ENCODE results near the gene PTH1R. TPM values are rescaled to one million over a fixed set of nuclear protein-coding genes. Genes with fewer than 3 reads are reported as not detected.

Gene PTH1R
- polyA plus RNA-seq, 4 donors = 0.67 to 45.8 (median 3.5) TPM

DNA sequence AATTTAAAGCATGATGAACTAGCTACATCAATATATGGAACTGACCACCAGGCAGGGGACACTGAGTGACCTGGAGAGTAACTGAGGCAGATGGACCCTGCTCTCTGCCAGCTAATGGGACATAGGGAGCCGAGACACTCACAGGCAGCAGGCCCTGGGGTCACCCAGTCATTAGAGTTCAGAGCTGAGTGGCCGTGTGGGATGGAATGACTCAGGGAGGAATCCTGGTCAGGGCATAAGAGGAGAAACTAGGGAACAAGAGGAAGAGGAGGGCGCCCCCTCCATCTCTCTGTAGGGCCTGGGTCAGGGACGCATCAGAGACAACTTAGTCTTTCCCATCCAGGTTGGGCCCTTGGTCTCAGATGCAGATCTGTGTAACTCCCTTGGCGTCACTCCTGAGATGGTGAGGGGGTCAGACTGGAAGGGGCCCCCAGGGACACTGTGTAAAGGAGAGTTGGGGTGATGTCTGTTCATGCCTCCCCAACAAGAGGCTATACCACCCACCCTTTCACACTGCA lies 59.3 kb downstream of the PTH1R start:
- peaks cover 34 to 97% (median 39%) of the 10 kb centered on the region in 3 donors for H3K4me1 ChIP-seq (ENCODE audit: control insufficient read depth in 3 of 3, insufficient read depth in 2 of 3, low read depth in 1 of 3, low read length in 2 of 3)
- no peak for FAIRE-seq

GRCh38 chr3:46938118-46938517 lies 60.6 kb downstream of the PTH1R start:
- peak in 1 of 2 donors; percentile 68 for DNase-seq
- WGBS, 3 donors = 77 to 86% (median 84%) methylated on average over 2 of the region's 2 CpGs
- Histone ChIP-seq H3K27me3 (ENCODE audit: control insufficient read depth in 3 of 3, insufficient read depth in 3 of 3, low read length in 3 of 3) (no peaks in the 10 kb centered on the region), H3K4me1 (ENCODE audit: control insufficient read depth in 3 of 3, insufficient read depth in 2 of 3, low read depth in 1 of 3, low read length in 2 of 3) (peaks cover 34 to 97% (median 35%) of the 10 kb centered on the region in 3 donors), H3K27ac (ENCODE audit: low read depth in 1 of 3, low read length in 2 of 3) (peak overlapping the region in 1 of 3 donors; percentile 63), H3K4me3 (ENCODE audit: low read depth in 1 of 3, low read length in 3 of 3) (no peak overlapping the region), H3K9me3 (ENCODE audit: control insufficient read depth in 2 of 2, insufficient read depth in 1 of 2, low read depth in 1 of 2, low read length in 1 of 2) (no peaks in the 10 kb centered on the region), H3K36me3 (ENCODE audit: control insufficient read depth in 3 of 3, insufficient read depth in 2 of 3, low read depth in 1 of 3, low read length in 3 of 3) (peaks cover 0 to 84% (median 4%) of the 10 kb centered on the region in 3 donors)
- no peak for FAIRE-seq

More for the DNA sequence above, 59.3 kb downstream of the PTH1R start:
- WGBS, 3 donors = 86 to 95% (median 93%) methylated on average over 5 of the region's 5 CpGs
- Histone ChIP-seq H3K36me3 (ENCODE audit: control insufficient read depth in 3 of 3, insufficient read depth in 2 of 3, low read depth in 1 of 3, low read length in 3 of 3) (peaks cover 0 to 83% (median 4%) of the 10 kb centered on the region in 3 donors), H3K9me3 (ENCODE audit: control insufficient read depth in 2 of 2, insufficient read depth in 1 of 2, low read depth in 1 of 2, low read length in 1 of 2) (no peaks in the 10 kb centered on the region), H3K4me3 (ENCODE audit: low read depth in 1 of 3, low read length in 3 of 3) (no peak overlapping the region), H3K27ac (ENCODE audit: low read depth in 1 of 3, low read length in 2 of 3) (peak overlapping the region in 1 of 3 donors; percentile 89), H3K27me3 (ENCODE audit: control insufficient read depth in 3 of 3, insufficient read depth in 3 of 3, low read length in 3 of 3) (no peaks in the 10 kb centered on the region)
- no peak for DNase-seq

- Histone ChIP-seq H3K9me3 (ENCODE audit: control insufficient read depth in 2 of 2, insufficient read depth in 1 of 2, low read depth in 1 of 2, low read length in 1 of 2) (no peaks in the 10 kb centered on the region), H3K36me3 (ENCODE audit: control insufficient read depth in 3 of 3, insufficient read depth in 2 of 3, low read depth in 1 of 3, low read length in 3 of 3) (peaks cover 0 to 74% (median 4%) of the 10 kb centered on the region in 3 donors), H3K27ac (ENCODE audit: low read depth in 1 of 3, low read length in 2 of 3) (peak overlapping the region in 2 of 3 donors; percentile 43 to 63), H3K4me3 (ENCODE audit: low read depth in 1 of 3, low read length in 3 of 3) (no peak overlapping the region), H3K27me3 (ENCODE audit: control insufficient read depth in 3 of 3, insufficient read depth in 3 of 3, low read length in 3 of 3) (no peaks in the 10 kb centered on the region), H3K4me1 (ENCODE audit: control insufficient read depth in 3 of 3, insufficient read depth in 2 of 3, low read depth in 1 of 3, low read length in 2 of 3) (peaks cover 26 to 97% (median 30%) of the 10 kb centered on the region in 3 donors)
- FAIRE-seq = no peak
- 74 to 75% (median 74%) methylated on average over 12 of the region's 12 CpGs for WGBS, 3 donors
- peak in 1 of 2 donors; percentile 39 for DNase-seq
These were observed 62.3 kb downstream of the PTH1R start for GRCh38 chr3:46939578-46940445.

DNA sequence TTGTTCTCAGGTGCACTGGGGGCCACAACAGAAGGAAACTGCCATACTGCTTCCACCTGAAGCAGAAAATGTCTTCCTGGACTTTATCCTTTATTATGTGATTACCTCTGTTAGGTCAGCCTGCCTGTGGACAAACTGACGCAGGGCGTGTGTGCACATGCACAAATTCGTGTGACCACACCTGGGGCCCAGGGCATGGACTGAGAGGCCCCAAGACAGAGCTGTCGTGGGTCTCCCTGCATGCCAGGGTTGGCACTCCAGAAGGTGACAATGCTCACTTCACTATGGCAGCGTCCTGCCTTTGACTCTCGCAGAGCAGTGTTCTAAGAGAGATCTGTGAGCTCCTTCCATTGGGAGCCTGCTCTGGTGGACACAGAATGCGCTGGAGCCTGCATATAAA lies 64.6 kb downstream of the PTH1R start:
- peaks cover 32 to 96% (median 41%) of the 10 kb centered on the region in 3 donors for H3K4me1 ChIP-seq (ENCODE audit: control insufficient read depth in 3 of 3, insufficient read depth in 2 of 3, low read depth in 1 of 3, low read length in 2 of 3)
- peaks cover 0 to 68% (median 2%) of the 10 kb centered on the region in 3 donors for H3K36me3 ChIP-seq (ENCODE audit: control insufficient read depth in 3 of 3, insufficient read depth in 2 of 3, low read depth in 1 of 3, low read length in 3 of 3)
- no peaks in the 10 kb centered on the region for H3K27me3 ChIP-seq (ENCODE audit: control insufficient read depth in 3 of 3, insufficient read depth in 3 of 3, low read length in 3 of 3)
- FAIRE-seq (no peak), DNase-seq (peak; percentile 80 to 82)
- WGBS, 3 donors = 52 to 75% (median 68%) methylated on average over 7 of the region's 7 CpGs
- no peak overlapping the region for H3K4me3 ChIP-seq (ENCODE audit: low read depth in 1 of 3, low read length in 3 of 3)
- H3K9me3 ChIP-seq (ENCODE audit: control insufficient read depth in 2 of 2, insufficient read depth in 1 of 2, low read depth in 1 of 2, low read length in 1 of 2) = no peaks in the 10 kb centered on the region
- peak overlapping the region; percentile 88 to 99 (median 96) for H3K27ac ChIP-seq (ENCODE audit: low read depth in 1 of 3, low read length in 2 of 3)

DNA sequence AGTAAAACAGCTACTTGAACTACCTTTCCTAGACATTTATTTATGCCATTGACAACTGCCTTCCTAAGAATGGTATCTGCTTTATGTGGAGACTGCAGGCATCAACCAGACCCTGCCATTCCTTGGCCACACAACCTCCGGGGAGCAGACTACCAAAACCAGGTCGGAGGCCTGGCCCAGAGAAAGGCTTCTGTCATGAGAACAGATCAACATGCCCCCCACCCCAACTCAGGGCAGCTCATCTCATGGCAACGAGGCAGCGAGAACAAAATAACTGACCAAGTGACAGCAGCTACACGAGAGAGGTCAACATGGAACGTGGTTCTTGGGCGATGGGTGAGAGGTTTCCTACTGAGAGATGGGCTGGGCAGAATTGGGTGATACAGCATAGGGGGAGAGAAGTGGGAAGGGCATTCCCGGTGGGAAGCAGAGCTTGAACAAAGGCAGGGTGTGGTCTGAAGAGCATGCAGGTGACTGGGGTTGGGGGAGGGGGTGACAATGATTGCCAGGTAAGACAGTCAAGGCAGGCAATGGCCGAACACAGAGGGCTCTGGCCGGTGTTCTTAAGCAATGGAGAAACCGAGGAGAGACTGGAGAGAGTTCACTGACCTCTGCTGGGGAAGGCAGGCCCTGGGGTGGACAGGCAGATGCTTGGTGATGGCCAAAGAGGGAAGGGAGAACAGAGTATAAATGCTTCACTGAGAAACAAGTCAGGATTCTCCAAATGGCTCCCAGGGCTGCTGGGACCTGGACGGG lies 65.1 kb downstream of the PTH1R start:
- no peak for FAIRE-seq
- Histone ChIP-seq H3K27me3 (ENCODE audit: control insufficient read depth in 3 of 3, insufficient read depth in 3 of 3, low read length in 3 of 3) (no peaks in the 10 kb centered on the region), H3K4me1 (ENCODE audit: control insufficient read depth in 3 of 3, insufficient read depth in 2 of 3, low read depth in 1 of 3, low read length in 2 of 3) (peaks cover 37 to 96% (median 47%) of the 10 kb centered on the region in 3 donors), H3K36me3 (ENCODE audit: control insufficient read depth in 3 of 3, insufficient read depth in 2 of 3, low read depth in 1 of 3, low read length in 3 of 3) (peaks cover 0 to 68% (median 2%) of the 10 kb centered on the region in 3 donors), H3K9me3 (ENCODE audit: control insufficient read depth in 2 of 2, insufficient read depth in 1 of 2, low read depth in 1 of 2, low read length in 1 of 2) (no peaks in the 10 kb centered on the region), H3K4me3 (ENCODE audit: low read depth in 1 of 3, low read length in 3 of 3) (peak overlapping the region in 1 of 3 donors; percentile 5), H3K27ac (ENCODE audit: low read depth in 1 of 3, low read length in 2 of 3) (peak overlapping the region; percentile 88 to 99 (median 96))
- 59 to 74% (median 70%) methylated on average over 12 of the region's 12 CpGs for WGBS, 3 donors
- DNase-seq = peak in 1 of 2 donors; percentile 59

GRCh38 chr3:46943237-46944187 lies 66.0 kb downstream of the PTH1R start:
- no peaks in the 10 kb centered on the region for H3K9me3 ChIP-seq (ENCODE audit: control insufficient read depth in 2 of 2, insufficient read depth in 1 of 2, low read depth in 1 of 2, low read length in 1 of 2)
- DNase-seq (peak; percentile 88), FAIRE-seq (no peak)
- WGBS, 3 donors = 13 to 55% (median 36%) methylated on average over 12 of the region's 12 CpGs
- H3K27me3 ChIP-seq (ENCODE audit: control insufficient read depth in 3 of 3, insufficient read depth in 3 of 3, low read length in 3 of 3) = no peaks in the 10 kb centered on the region
- peaks cover 44 to 96% (median 50%) of the 10 kb centered on the region in 3 donors for H3K4me1 ChIP-seq (ENCODE audit: control insufficient read depth in 3 of 3, insufficient read depth in 2 of 3, low read depth in 1 of 3, low read length in 2 of 3)
- peak overlapping the region; percentile 88 to 99 (median 96) for H3K27ac ChIP-seq (ENCODE audit: low read depth in 1 of 3, low read length in 2 of 3)
- peak overlapping the region in 1 of 3 donors; percentile 5 for H3K4me3 ChIP-seq (ENCODE audit: low read depth in 1 of 3, low read length in 3 of 3)
- H3K36me3 ChIP-seq (ENCODE audit: control insufficient read depth in 3 of 3, insufficient read depth in 2 of 3, low read depth in 1 of 3, low read length in 3 of 3) = peaks cover 0 to 63% (median 2%) of the 10 kb centered on the region in 3 donors

GRCh38 chr3:46944191-46944590 lies 66.7 kb downstream of the PTH1R start:
- Histone ChIP-seq H3K36me3 (ENCODE audit: control insufficient read depth in 3 of 3, insufficient read depth in 2 of 3, low read depth in 1 of 3, low read length in 3 of 3) (peaks cover 0 to 58% (median 2%) of the 10 kb centered on the region in 3 donors), H3K4me3 (ENCODE audit: low read depth in 1 of 3, low read length in 3 of 3) (no peak overlapping the region), H3K4me1 (ENCODE audit: control insufficient read depth in 3 of 3, insufficient read depth in 2 of 3, low read depth in 1 of 3, low read length in 2 of 3) (peaks cover 50 to 96% (median 56%) of the 10 kb centered on the region in 3 donors), H3K27me3 (ENCODE audit: control insufficient read depth in 3 of 3, insufficient read depth in 3 of 3, low read length in 3 of 3) (no peaks in the 10 kb centered on the region), H3K27ac (ENCODE audit: low read depth in 1 of 3, low read length in 2 of 3) (peak overlapping the region; percentile 88 to 99 (median 96)), H3K9me3 (ENCODE audit: control insufficient read depth in 2 of 2, insufficient read depth in 1 of 2, low read depth in 1 of 2, low read length in 1 of 2) (no peaks in the 10 kb centered on the region)
- no peak for FAIRE-seq
- no peak for DNase-seq
- 51 to 76% (median 64%) methylated on average over 8 of the region's 8 CpGs for WGBS, 3 donors

Measured in small intestine (tissue), 7 donors.